ENCODE data around the gene MARCHF10. TPM values are rescaled to one million over a fixed set of nuclear protein-coding genes. Genes with fewer than 3 reads are reported as not detected.

Gene MARCHF10
- total RNA-seq, 1 experiment from 2014 or later, result not detected

- Histone ChIP-seq H3K9ac (ENCODE audit: low read length) (no peak overlapping the region), H4K20me1 (ENCODE audit: insufficient read depth) (no peaks in the 10 kb centered on the region), H3K4me1 (ENCODE audit: control insufficient read depth in 1 of 2, insufficient read depth in 2 of 2, low read length in 2 of 2) (peaks cover 0 to 7% of the 10 kb centered on the region in 2 experiments; a peak in 1 of 4 replicates), H3K36me3 (ENCODE audit: control insufficient read depth in 1 of 2, insufficient read depth in 2 of 2, low read length in 2 of 2) (no peaks in the 10 kb centered on the region), H3K4me3 (replicated peaks in 1 of 2; ENCODE audit: low read depth in 1 of 2, low read length in 2 of 2) (no peak overlapping the region), H3K27me3 (ENCODE audit: insufficient read depth, low read length) (no peaks in the 10 kb centered on the region), H3K4me2 (ENCODE audit: low read length) (no peak overlapping the region), H3K79me2 (ENCODE audit: insufficient read depth, low read length) (no peaks in the 10 kb centered on the region), H3K9me3 (ENCODE audit: control insufficient read depth in 1 of 2, insufficient read depth in 1 of 2, low read depth in 1 of 2, low read length in 2 of 2) (no peaks in the 10 kb centered on the region), H3K27ac (ENCODE audit: low read depth, low read length) (no peak overlapping the region), H3K9me2 (ENCODE audit: insufficient read depth) (no peaks in the 10 kb centered on the region), H2AFZ (ENCODE audit: low read depth, low read length, poor library complexity, severe bottlenecking) (no peak overlapping the region)
- DNase-seq (ENCODE audit: low read depth, low spot score) (no peak), ATAC-seq (no peak)
- POLR2A ChIA-PET, result no interaction called here
- CTCF ChIA-PET, result no interaction called here
- TF ChIP-seq, protein P1, sequence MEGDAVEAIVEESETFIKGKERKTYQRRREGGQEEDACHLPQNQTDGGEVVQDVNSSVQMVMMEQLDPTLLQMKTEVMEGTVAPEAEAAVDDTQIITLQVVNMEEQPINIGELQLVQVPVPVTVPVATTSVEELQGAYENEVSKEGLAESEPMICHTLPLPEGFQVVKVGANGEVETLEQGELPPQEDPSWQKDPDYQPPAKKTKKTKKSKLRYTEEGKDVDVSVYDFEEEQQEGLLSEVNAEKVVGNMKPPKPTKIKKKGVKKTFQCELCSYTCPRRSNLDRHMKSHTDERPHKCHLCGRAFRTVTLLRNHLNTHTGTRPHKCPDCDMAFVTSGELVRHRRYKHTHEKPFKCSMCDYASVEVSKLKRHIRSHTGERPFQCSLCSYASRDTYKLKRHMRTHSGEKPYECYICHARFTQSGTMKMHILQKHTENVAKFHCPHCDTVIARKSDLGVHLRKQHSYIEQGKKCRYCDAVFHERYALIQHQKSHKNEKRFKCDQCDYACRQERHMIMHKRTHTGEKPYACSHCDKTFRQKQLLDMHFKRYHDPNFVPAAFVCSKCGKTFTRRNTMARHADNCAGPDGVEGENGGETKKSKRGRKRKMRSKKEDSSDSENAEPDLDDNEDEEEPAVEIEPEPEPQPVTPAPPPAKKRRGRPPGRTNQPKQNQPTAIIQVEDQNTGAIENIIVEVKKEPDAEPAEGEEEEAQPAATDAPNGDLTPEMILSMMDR (IDR thresholded peaks at IDR 0.05 in 2 of 3, conservative IDR thresholded peaks at IDR 0.05 in 1 of 3; ENCODE audit: borderline replicate concordance in 1 of 3, insufficient read depth in 1 of 3, low read depth in 2 of 3, low read length in 2 of 3), result no peak
- TF ChIP-seq ATF3 (IDR thresholded peaks at IDR 0.05) (no peak), MAX (IDR thresholded peaks at IDR 0.05) (no peak), TCF7L2 (IDR thresholded peaks at IDR 0.05; ENCODE audit: borderline replicate concordance, extremely low read depth, insufficient read depth, insufficient read length) (no peak), REST (IDR thresholded peaks at IDR 0.05; ENCODE audit: low read depth) (no peak), EGR1 (IDR thresholded peaks at IDR 0.05; ENCODE audit: low read depth) (no peak), EZH2phosphoT487 (IDR thresholded peaks at IDR 0.05; ENCODE audit: borderline replicate concordance) (no peak), ZBTB33 (IDR thresholded peaks at IDR 0.05; ENCODE audit: extremely low read depth, insufficient replicate concordance, low read length) (no peak), ZFX (IDR thresholded peaks at IDR 0.05) (no peak), ELF1 (IDR thresholded peaks at IDR 0.05; ENCODE audit: borderline replicate concordance, low read depth) (no peak), EZH2 (IDR thresholded peaks at IDR 0.05) (no peak), CBX3 (IDR thresholded peaks at IDR 0.05; ENCODE audit: low read depth) (no peak), SRF (IDR thresholded peaks at IDR 0.05; ENCODE audit: low read depth) (no peak), FOSL1 (IDR thresholded peaks at IDR 0.05; ENCODE audit: low read depth) (no peak), YY1 (IDR thresholded peaks at IDR 0.05; ENCODE audit: extremely low read depth, insufficient replicate concordance, low read depth, low read length) (no peak), SP1 (IDR thresholded peaks at IDR 0.05; ENCODE audit: low read depth) (no peak), POLR2AphosphoS5 (IDR thresholded peaks at IDR 0.05; ENCODE audit: low read depth, low read length) (no peak)
- no TSS peak for BruUV-seq (replicated peaks)
- RAD21 ChIA-PET (ENCODE audit: low non-redundant PET in 1 of 2, low total read pairs in 2 of 2, uncharacterized antibody in 2 of 2, unreplicated experiment in 2 of 2), result no interaction called here
- intact Hi-C loops (cut with micrococcal nuclease), result no loop called here
Measured at GRCh38 chr17:62653826-62654761, 154.0 kb downstream of the MARCHF10 start.
